NCI-H2227 treated with DMSO at 0.1 percent for 48 hours (cell line): Measurements from ENCODE around the gene POFUT1.

ENCODE experiments used
- DNase-seq: peaks from one replicate; lab custom pipeline; 2025; lab: John Stamatoyannopoulos, UW

The POFUT1 gene

GRCh38 chr20:32281711-32282110 is 74.0 kb downstream of the POFUT1 start:
- no peak for DNase-seq

- DNase-seq, result no peak
Observed at GRCh38 chr20:32282461-32282860, 74.8 kb downstream of the POFUT1 start.

GRCh38 chr20:32285082-32285620 is 77.5 kb downstream of the POFUT1 start:
- no peak for DNase-seq

- no peak for DNase-seq
Observed at GRCh38 chr20:32285621-32286371, 78.1 kb downstream of the POFUT1 start.

GRCh38 chr20:32287231-32287638 is 79.6 kb downstream of the POFUT1 start:
- DNase-seq, result no peak
